Trophoblast cell (in vitro differentiated cells and primary cell): ENCODE data around the gene CASTOR1.

Experiments
- DNase-seq, 2 donors: peaks; one replicate each; pipeline ENCODE4 v3.0.0-alpha.2; 2016
- H2AFZ ChIP-seq: 2 replicates; pipeline ENCODE4 v1.6.1; 2013; ENCODE audit warnings: low read length, moderate library complexity, mild to moderate bottlenecking; ENCODE audit not compliant: insufficient read depth, poor library complexity
- H2AK5ac ChIP-seq: 2 replicates; pipeline ENCODE4 v1.6.1; 2013; ENCODE audit warnings: mild to moderate bottlenecking, low read length
- H2BK120ac ChIP-seq: 2 replicates; pipeline ENCODE4 v1.6.1; 2013; ENCODE audit warnings: low read length, mild to moderate bottlenecking, moderate library complexity; ENCODE audit not compliant: insufficient read depth, poor library complexity
- H2BK12ac ChIP-seq: 2 replicates; pipeline ENCODE4 v1.6.1; 2013; ENCODE audit warnings: mild to moderate bottlenecking, low read length, moderate library complexity
- H2BK5ac ChIP-seq: 2 replicates; pipeline ENCODE4 v1.6.1; 2013; ENCODE audit warnings: low read length, low read depth, moderate library complexity, mild to moderate bottlenecking; ENCODE audit not compliant: poor library complexity
- H3K14ac ChIP-seq: 2 replicates; pipeline ENCODE4 v1.6.1; 2013; ENCODE audit warnings: mild to moderate bottlenecking, low read length
- H3K18ac ChIP-seq: 2 replicates; pipeline ENCODE4 v1.6.1; 2013; ENCODE audit warnings: mild to moderate bottlenecking, low read length
- H3K23ac ChIP-seq: 2 replicates; pipeline ENCODE4 v1.6.1; 2013; ENCODE audit warnings: low read length
- H3K27ac ChIP-seq: 2 replicates; pipeline ENCODE4 v1.5.1; 2013; ENCODE audit warnings: low read depth, mild to moderate bottlenecking, inconsistent platforms, low read length, moderate library complexity
- H3K27me3 ChIP-seq: 2 replicates; pipeline ENCODE4 v1.6.1; 2013; ENCODE audit warnings: inconsistent platforms, mild to moderate bottlenecking, low read length, moderate library complexity; ENCODE audit not compliant: insufficient read depth
- H3K36me3 ChIP-seq, 2 experiments: 1 replicate in 1 of 2; 2 replicates in 1 of 2; pipeline ENCODE4 v1.6.1; 2013; ENCODE audit warnings: low read length in 2 of 2, mild to moderate bottlenecking in 2 of 2, moderate library complexity in 1 of 2; ENCODE audit not compliant: insufficient read depth in 2 of 2, control insufficient read depth in 1 of 2
- H3K4ac ChIP-seq: 2 replicates; pipeline ENCODE4 v1.6.1; 2013; ENCODE audit warnings: low read depth, mild to moderate bottlenecking, low read length, moderate library complexity
- H3K4me1 ChIP-seq, 2 experiments: 1 replicate in 1 of 2; 2 replicates in 1 of 2; pipeline ENCODE4 v1.6.1; 2013; ENCODE audit warnings: low read length in 2 of 2, mild to moderate bottlenecking in 2 of 2, moderate library complexity in 1 of 2; ENCODE audit not compliant: insufficient read depth in 2 of 2, control insufficient read depth in 1 of 2
- H3K4me2 ChIP-seq: 2 replicates; pipeline ENCODE4 v1.6.1; 2013; ENCODE audit warnings: inconsistent platforms, mild to moderate bottlenecking, low read length, moderate library complexity
- H3K4me3 ChIP-seq: 2 replicates; pipeline ENCODE4 v1.5.1; 2013; ENCODE audit warnings: mild to moderate bottlenecking, low read depth, low read length, inconsistent platforms
- H3K79me1 ChIP-seq: one replicate; pipeline ENCODE4 v1.6.1; 2013; ENCODE audit warnings: low read length
- H3K79me2 ChIP-seq: 2 replicates; pipeline ENCODE4 v1.6.1; 2013; ENCODE audit warnings: low read length, mild to moderate bottlenecking; ENCODE audit not compliant: control insufficient read depth, insufficient read depth, poor library complexity
- H3K9ac ChIP-seq: 2 replicates; pipeline ENCODE4 v1.6.1; 2013; ENCODE audit warnings: mild to moderate bottlenecking, low read length
- H3K9me3 ChIP-seq: 2 replicates; pipeline ENCODE4 v1.6.1; 2013; ENCODE audit warnings: low read depth, mild to moderate bottlenecking, control low read depth, inconsistent platforms, low read length; ENCODE audit not compliant: insufficient read depth
- H4K12ac ChIP-seq: 2 replicates; pipeline ENCODE4 v1.6.1; 2013; ENCODE audit warnings: low read depth, mild to moderate bottlenecking, low read length, moderate library complexity
- H4K8ac ChIP-seq: 2 replicates; pipeline ENCODE4 v1.6.1; 2013; ENCODE audit warnings: low read depth, mild to moderate bottlenecking, low read length, moderate library complexity
- H4K91ac ChIP-seq: one replicate; pipeline ENCODE4 v1.6.1; 2013; ENCODE audit warnings: low read depth, mild to moderate bottlenecking, low read length, moderate library complexity
- WGBS: extraction: QIAGEN DNeasy Blood & Tissue Kit; methylation state at CpG from one replicate; pipeline ENCODE4 v1.1.7; 2013; ENCODE audit warnings: missing lambda C conversion rate; ENCODE audit not compliant: insufficient read length, insufficient coverage; ENCODE audit errors: extremely low coverage; 5-methylcytosine and 5-hydroxymethylcytosine counted together

CASTOR1 gene

DNA sequence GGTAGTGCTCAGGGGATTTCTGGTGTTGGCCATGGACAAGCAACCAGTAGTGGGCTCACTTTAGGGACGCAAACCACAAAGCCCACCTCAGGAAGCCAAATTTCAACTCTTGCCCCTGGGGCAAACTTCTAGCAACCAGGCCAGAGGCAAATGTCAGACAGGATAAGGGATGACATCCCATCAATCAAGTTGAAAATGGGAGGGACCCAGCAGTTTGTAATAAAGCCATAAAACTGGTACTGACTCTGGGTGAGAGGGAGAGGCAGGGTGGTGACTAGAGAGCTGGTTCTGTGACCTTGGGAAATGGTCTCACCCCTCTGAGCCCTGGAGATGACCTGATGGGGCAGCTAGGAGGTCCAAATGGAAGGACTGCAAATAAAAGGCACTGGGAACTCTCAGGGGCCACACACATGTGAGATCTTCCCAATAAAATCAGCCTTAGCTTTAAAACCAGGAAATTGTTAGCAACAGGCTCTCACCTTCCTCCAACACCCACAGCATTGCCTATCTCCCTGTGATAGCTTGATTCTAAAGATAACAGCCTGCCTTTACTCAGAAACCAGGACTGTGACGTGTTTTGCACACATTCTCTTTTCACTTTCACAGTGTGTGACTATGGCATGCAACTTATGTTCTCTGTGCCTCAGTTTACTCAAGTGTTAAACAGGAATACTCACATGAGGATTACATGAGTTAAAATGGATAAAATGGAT lies 43.8 kb upstream of the CASTOR1 start:
- Histone ChIP-seq H2BK12ac (peak overlapping the region; percentile 25), H3K14ac (peak overlapping the region; percentile 13), H3K27me3 (no peaks in the 10 kb centered on the region), H2AK5ac (peak overlapping the region; percentile 3), H3K18ac (peak overlapping the region; percentile 10), H3K79me2 (peaks cover 3% of the 10 kb centered on the region), H3K4me1 (peaks cover 26 to 28% of the 10 kb centered on the region in 2 experiments), H4K8ac (peak overlapping the region; percentile 14), H3K4me2 (no peak overlapping the region), H3K27ac (peak overlapping the region; percentile 60), H3K4me3 (no peak overlapping the region), H3K79me1 (peaks cover 30% of the 10 kb centered on the region), H2BK120ac (no peak overlapping the region), H2BK5ac (peak overlapping the region; percentile 50), H3K9me3 (peaks cover 2% of the 10 kb centered on the region), H4K12ac (no peak overlapping the region), H2AFZ (no peak overlapping the region), H3K36me3 (peaks cover 49 to 56% of the 10 kb centered on the region in 2 experiments), H3K4ac (peak overlapping the region; percentile 11), H3K23ac (no peak overlapping the region), H3K9ac (no peak overlapping the region), H4K91ac (peak overlapping the region; percentile 50)
- peak; percentile 24 to 71 for DNase-seq
- WGBS = no CpG with 5 or more reads among the region's 2 CpGs

DNA sequence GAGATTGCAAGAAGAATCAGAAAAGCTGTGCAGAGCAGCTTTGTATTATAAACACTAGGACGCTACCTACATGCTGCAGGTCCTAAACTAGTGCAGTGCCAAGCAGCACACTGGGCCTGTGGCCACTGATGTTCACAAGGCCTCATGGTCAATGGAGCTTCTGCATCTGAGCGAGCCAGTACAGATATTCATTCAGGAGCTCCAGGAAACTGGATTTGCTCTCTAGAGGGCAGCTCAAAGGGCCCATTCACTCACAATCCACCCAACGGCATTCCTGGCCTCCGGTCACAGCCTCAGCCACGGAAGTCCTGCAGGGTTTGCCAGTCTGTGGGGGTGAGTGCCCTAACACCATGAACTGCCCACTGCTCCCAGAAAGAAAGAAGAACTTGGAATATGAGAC lies 43.2 kb upstream of the CASTOR1 start:
- peak overlapping the region; percentile 50 for H2BK5ac ChIP-seq
- peak overlapping the region; percentile 60 for H3K27ac ChIP-seq
- peaks cover 43 to 51% of the 10 kb centered on the region in 2 experiments for H3K36me3 ChIP-seq
- peak overlapping the region; percentile 49 for H2BK120ac ChIP-seq
- H4K12ac ChIP-seq = no peak overlapping the region
- no peak overlapping the region for H3K23ac ChIP-seq
- no peak for DNase-seq
- H2AK5ac ChIP-seq = peak overlapping the region; percentile 49
- peaks cover 30 to 32% of the 10 kb centered on the region in 2 experiments for H3K4me1 ChIP-seq
- peak overlapping the region; percentile 50 for H4K91ac ChIP-seq
- WGBS = no CpG with 5 or more reads among the region's 5 CpGs
- no peaks in the 10 kb centered on the region for H3K27me3 ChIP-seq
- peak overlapping the region; percentile 47 for H2BK12ac ChIP-seq
- H3K79me1 ChIP-seq = peaks cover 36% of the 10 kb centered on the region
- no peak overlapping the region for H3K4me3 ChIP-seq
- H2AFZ ChIP-seq = no peak overlapping the region
- H3K79me2 ChIP-seq = peaks cover 3% of the 10 kb centered on the region
- peaks cover 2% of the 10 kb centered on the region for H3K9me3 ChIP-seq
- H3K4ac ChIP-seq = peak overlapping the region; percentile 18
- peak overlapping the region; percentile 58 for H3K14ac ChIP-seq
- H4K8ac ChIP-seq = peak overlapping the region; percentile 14
- peak overlapping the region; percentile 10 for H3K18ac ChIP-seq
- H3K4me2 ChIP-seq = no peak overlapping the region
- H3K9ac ChIP-seq = no peak overlapping the region

GRCh38 chr22:30328466-30329049 lies 39.3 kb upstream of the CASTOR1 start:
- Histone ChIP-seq H3K27ac (peak overlapping the region; percentile 89), H3K23ac (no peak overlapping the region), H4K8ac (no peak overlapping the region), H3K79me1 (peaks cover 62% of the 10 kb centered on the region), H3K9ac (no peak overlapping the region), H2BK120ac (peak overlapping the region; percentile 40), H3K9me3 (no peaks in the 10 kb centered on the region), H3K4me3 (no peak overlapping the region), H2AFZ (no peak overlapping the region), H2BK5ac (peak overlapping the region; percentile 77), H2BK12ac (no peak overlapping the region), H3K36me3 (peaks cover 11 to 13% of the 10 kb centered on the region in 2 experiments), H3K18ac (no peak overlapping the region), H3K4ac (peak overlapping the region; percentile 49), H3K79me2 (peaks cover 29% of the 10 kb centered on the region), H3K27me3 (no peaks in the 10 kb centered on the region), H3K4me1 (peaks cover 44 to 49% of the 10 kb centered on the region in 2 experiments), H2AK5ac (no peak overlapping the region), H3K14ac (peak overlapping the region; percentile 2), H3K4me2 (no peak overlapping the region), H4K91ac (peak overlapping the region; percentile 33), H4K12ac (no peak overlapping the region)
- no CpG with 5 or more reads among the region's 3 CpGs for WGBS
- DNase-seq = peak; percentile 82 to 85

GRCh38 chr22:30327864-30328345 lies 38.6 kb upstream of the CASTOR1 start:
- DNase-seq = peak; percentile 75 to 86

More at GRCh38 chr22:30327864-30328345, 38.6 kb upstream of the CASTOR1 start:
- peak overlapping the region; percentile 77 for H2BK5ac ChIP-seq
- H2BK12ac ChIP-seq = no peak overlapping the region
- H3K18ac ChIP-seq = no peak overlapping the region
- peak overlapping the region; percentile 91 for H4K91ac ChIP-seq
- H3K9ac ChIP-seq = no peak overlapping the region
- no peak overlapping the region for H3K4me2 ChIP-seq
- H2AK5ac ChIP-seq = peak overlapping the region; percentile 42
- H4K12ac ChIP-seq = no peak overlapping the region
- H4K8ac ChIP-seq = no peak overlapping the region
- H3K27ac ChIP-seq = peak overlapping the region; percentile 89
- H3K36me3 ChIP-seq = peaks cover 6 to 10% of the 10 kb centered on the region in 2 experiments
- peak overlapping the region; percentile 86 for H2BK120ac ChIP-seq
- WGBS = no CpG with 5 or more reads among the region's 5 CpGs
- peaks cover 29% of the 10 kb centered on the region for H3K79me2 ChIP-seq
- H3K9me3 ChIP-seq = no peaks in the 10 kb centered on the region
- no peak overlapping the region for H3K23ac ChIP-seq
- H3K4me3 ChIP-seq = no peak overlapping the region
- no peak overlapping the region for H2AFZ ChIP-seq
- no peak overlapping the region for H3K14ac ChIP-seq
- H3K4ac ChIP-seq = no peak overlapping the region
- no peaks in the 10 kb centered on the region for H3K27me3 ChIP-seq
- H3K4me1 ChIP-seq = peaks cover 39 to 49% of the 10 kb centered on the region in 2 experiments
- H3K79me1 ChIP-seq = peaks cover 58% of the 10 kb centered on the region
